Tibial nerve (tissue), 4 donors: ENCODE data around the gene CLOCK. TPM values are rescaled to one million over a fixed set of nuclear protein-coding genes. Genes with fewer than 3 reads are reported as not detected.

Experiments used
- DNase-seq, 2 donors: peaks; one replicate each; pipeline ENCODE4 v3.0.0-alpha.2; 2019; ENCODE audit warnings: low spot score in 2 of 2
- H3K27ac ChIP-seq, 4 donors: fragments of 200-600 bp; sonication (generic) in 3 of 4; one replicate each; pipeline ENCODE4 v1.5.1; 2017 to 2019; ENCODE audit warnings: mild to moderate bottlenecking in 1 of 4
- H3K27me3 ChIP-seq, 2 donors: fragments of 200-600 bp; sonication (generic) in 1 of 2; one replicate each; pipeline versions ENCODE4 v1.5.1 to v1.6.0; 2017 to 2019
- H3K36me3 ChIP-seq, 3 donors: fragments of 200-600 bp; sonication (generic); one replicate each; pipeline ENCODE4 v1.5.1; 2018 to 2019
- H3K4me1 ChIP-seq, 4 donors: fragments of 200-600 bp; sonication (generic) in 3 of 4; one replicate each; pipeline ENCODE4 v1.5.1; 2017 to 2019
- H3K4me3 ChIP-seq, 4 donors: fragments of 200-600 bp; sonication (generic) in 3 of 4; one replicate each; pipeline ENCODE4 v1.5.1; 2017 to 2019; ENCODE audit warnings: mild to moderate bottlenecking in 1 of 4, moderate library complexity in 1 of 4
- H3K9me3 ChIP-seq, 4 donors: fragments of 200-600 bp; sonication (generic) in 3 of 4; one replicate each; pipeline ENCODE4 v1.5.1; 2017 to 2019
- EP300 ChIP-seq, 2 donors: sonication (generic); formaldehyde crosslinking; IDR thresholded peaks; one replicate each; pipeline ENCODE4 v1.6.1; 2017; ENCODE audit warnings: antibody characterized with exemption in 2 of 2, mild to moderate bottlenecking in 1 of 2
- POLR2A ChIP-seq, 2 donors: fragments of 450-650 bp; IDR thresholded peaks; one replicate each; pipeline ENCODE4 v1.6.1; 2017; ENCODE audit warnings: antibody characterized with exemption in 2 of 2, mild to moderate bottlenecking in 2 of 2, moderate library complexity in 2 of 2
- WGBS, 2 donors: methylation state at CpG; one replicate each; pipeline ENCODE4 v1.1.5; 2018; 5-methylcytosine and 5-hydroxymethylcytosine counted together
- total RNA-seq, 4 donors: library from RNA; depleted of rRNA; stranded (reverse); fragments of >200 nt; gene quantifications; one replicate each; pipeline ENCODE4 v1.1.0, GENCODE V29; 2016
- TF ChIP-seq, protein P1 (sequence below), 5 experiments: fragments of 200-600 bp in 3 of 5; fragments of 450-650 bp in 2 of 5; sonication (generic) in 3 of 5; IDR thresholded peaks; one replicate each; pipeline ENCODE4 v1.5.1; 2016 to 2019; ENCODE audit warnings: antibody characterized with exemption in 5 of 5, mild to moderate bottlenecking in 3 of 5, moderate library complexity in 2 of 5

The CLOCK gene
- total RNA-seq, 4 donors from 2014 or later: 17.8 to 48.0 (median 27.6) TPM

DNA sequence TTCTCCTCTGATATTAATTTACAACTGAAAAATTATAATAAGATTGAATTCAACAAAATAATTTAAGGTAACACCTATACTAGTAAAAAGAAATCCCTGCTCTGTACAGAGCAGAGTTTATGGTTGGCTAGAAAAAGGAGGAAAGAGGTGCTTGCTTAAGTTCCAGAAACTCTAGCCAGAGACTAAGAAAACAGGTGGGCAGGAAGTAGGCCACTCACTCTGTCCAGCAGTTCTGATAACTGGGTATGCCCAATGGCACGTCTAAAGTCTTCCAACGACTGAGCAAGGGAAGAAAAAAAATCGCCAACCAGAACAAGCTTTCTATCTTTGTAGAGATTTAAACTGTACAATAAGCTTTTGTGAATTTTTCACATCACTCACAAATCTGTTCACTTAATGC is 108.9 kb downstream of the CLOCK start:
- DNase-seq: no peak
- Histone ChIP-seq H3K27ac (no peak overlapping the region), H3K9me3 (no peaks in the 10 kb centered on the region), H3K36me3 (peaks cover 0 to 66% (median 0%) of the 10 kb centered on the region in 3 donors), H3K4me1 (peaks cover 0 to 5% (median 0%) of the 10 kb centered on the region in 4 donors), H3K27me3 (no peaks in the 10 kb centered on the region), H3K4me3 (no peak overlapping the region)
- no peak for TF ChIP-seq POLR2A (IDR thresholded peaks at IDR 0.05)
- TF ChIP-seq EP300 (IDR thresholded peaks at IDR 0.05): no peak
- TF ChIP-seq, protein P1, sequence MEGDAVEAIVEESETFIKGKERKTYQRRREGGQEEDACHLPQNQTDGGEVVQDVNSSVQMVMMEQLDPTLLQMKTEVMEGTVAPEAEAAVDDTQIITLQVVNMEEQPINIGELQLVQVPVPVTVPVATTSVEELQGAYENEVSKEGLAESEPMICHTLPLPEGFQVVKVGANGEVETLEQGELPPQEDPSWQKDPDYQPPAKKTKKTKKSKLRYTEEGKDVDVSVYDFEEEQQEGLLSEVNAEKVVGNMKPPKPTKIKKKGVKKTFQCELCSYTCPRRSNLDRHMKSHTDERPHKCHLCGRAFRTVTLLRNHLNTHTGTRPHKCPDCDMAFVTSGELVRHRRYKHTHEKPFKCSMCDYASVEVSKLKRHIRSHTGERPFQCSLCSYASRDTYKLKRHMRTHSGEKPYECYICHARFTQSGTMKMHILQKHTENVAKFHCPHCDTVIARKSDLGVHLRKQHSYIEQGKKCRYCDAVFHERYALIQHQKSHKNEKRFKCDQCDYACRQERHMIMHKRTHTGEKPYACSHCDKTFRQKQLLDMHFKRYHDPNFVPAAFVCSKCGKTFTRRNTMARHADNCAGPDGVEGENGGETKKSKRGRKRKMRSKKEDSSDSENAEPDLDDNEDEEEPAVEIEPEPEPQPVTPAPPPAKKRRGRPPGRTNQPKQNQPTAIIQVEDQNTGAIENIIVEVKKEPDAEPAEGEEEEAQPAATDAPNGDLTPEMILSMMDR (IDR thresholded peaks at IDR 0.05): no peak
- WGBS, 2 donors: 83 to 84% methylated on average over 3 of the region's 3 CpGs

DNA sequence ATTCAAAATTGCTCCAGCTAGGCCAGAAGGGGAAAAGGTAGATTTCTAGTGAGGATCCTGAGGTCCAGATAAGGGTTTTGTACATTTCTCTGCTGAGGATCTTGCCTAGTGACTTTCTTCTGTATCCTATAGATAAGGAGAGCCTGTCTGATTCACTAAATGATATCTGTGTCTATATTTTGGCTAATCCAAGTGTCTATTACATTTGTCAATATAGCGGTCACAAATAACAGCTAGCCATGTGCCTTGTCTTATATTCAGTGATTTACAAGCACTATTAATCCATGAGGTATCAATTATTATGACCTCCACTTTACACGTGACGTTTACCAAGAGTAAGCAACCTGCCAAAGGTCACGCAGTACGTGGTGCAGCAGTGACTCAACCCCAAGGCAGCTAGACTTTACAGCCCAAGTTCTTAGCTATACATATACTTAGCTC is 109.3 kb downstream of the CLOCK start:
- WGBS, 2 donors: 81 to 87% methylated on average over 5 of the region's 5 CpGs
- H3K36me3 ChIP-seq: peaks cover 0 to 66% (median 0%) of the 10 kb centered on the region in 3 donors
- DNase-seq: no peak
- H3K4me1 ChIP-seq: peaks cover 0 to 5% (median 0%) of the 10 kb centered on the region in 4 donors
- no peak overlapping the region for H3K27ac ChIP-seq
- H3K4me3 ChIP-seq: no peak overlapping the region
- no peaks in the 10 kb centered on the region for H3K9me3 ChIP-seq
- H3K27me3 ChIP-seq: no peaks in the 10 kb centered on the region
- TF ChIP-seq, protein P1 (IDR thresholded peaks at IDR 0.05): no peak
- no peak for TF ChIP-seq POLR2A (IDR thresholded peaks at IDR 0.05)
- no peak for TF ChIP-seq EP300 (IDR thresholded peaks at IDR 0.05)

DNA sequence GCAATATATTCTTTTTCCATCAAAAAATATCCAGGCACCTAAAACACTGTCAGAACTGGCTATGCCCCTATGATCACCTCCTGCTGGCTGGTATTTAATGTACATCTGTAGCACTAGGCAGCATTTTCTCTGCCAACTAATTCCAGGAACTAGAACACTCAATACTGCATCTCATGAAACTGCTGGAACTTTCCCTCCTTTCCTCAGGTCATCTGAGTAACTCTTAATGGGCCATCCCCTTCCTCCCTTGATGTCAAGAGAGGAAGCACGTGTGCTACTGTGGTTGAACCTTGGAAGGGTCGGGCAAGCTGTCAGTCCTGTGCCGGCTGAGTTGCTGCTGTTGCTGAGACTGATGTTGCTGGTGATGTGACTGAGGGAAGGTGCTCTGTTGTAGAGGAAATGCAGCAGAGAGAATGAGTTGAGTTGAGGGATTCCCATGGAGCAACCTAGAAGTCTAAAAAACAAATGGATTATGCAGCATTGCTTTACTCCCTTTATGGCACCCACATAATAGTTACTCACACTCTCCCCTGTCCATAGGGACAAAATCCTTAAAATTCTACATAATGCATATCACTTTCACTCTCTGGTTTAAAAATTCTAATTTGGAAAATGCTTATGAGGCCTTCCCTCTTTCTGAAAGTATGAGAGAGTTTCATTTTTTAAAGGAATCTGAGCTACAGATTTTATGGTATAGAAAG is 111.4 kb downstream of the CLOCK start:
- Histone ChIP-seq H3K27me3 (no peaks in the 10 kb centered on the region), H3K27ac (no peak overlapping the region), H3K9me3 (no peaks in the 10 kb centered on the region), H3K36me3 (peaks cover 0 to 66% (median 0%) of the 10 kb centered on the region in 3 donors), H3K4me3 (no peak overlapping the region), H3K4me1 (peaks cover 0 to 5% (median 0%) of the 10 kb centered on the region in 4 donors)
- DNase-seq: no peak
- TF ChIP-seq, protein P1 (IDR thresholded peaks at IDR 0.05): peak in 1 of 5 experiments; percentile 12
- no peak for TF ChIP-seq EP300 (IDR thresholded peaks at IDR 0.05)
- 36 to 45% methylated on average over 3 of the region's 3 CpGs for WGBS, 2 donors

DNA sequence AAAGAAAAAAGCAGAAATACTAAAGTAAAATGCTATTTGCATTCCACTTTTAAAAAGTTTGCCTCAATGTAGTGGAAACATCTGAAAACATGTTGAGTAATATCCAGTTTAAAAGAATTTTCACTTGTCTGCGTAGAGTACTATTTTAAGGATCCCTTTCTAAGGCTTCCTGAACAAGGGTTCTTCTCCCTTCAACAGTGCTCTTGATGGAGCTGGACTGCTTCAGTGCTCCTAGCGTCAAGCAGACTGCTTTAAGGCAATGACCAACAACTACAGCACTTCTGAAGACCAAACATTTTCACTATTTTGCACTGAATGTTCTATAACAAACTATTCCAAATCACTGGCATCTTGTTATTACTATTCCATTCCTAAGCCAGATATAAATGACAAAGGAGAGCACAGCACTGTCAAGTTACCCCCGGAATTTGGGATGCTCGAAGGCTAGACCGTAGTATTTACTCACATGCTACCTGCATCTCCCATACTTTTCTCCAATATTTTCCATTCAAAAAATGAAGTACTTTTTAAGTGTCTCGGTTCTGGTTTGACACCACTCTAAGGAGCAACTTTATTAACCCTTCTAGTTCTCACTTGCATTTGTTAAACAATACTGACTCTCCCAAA is 114.9 kb downstream of the CLOCK start:
- no peak for DNase-seq
- TF ChIP-seq, protein P1 (IDR thresholded peaks at IDR 0.05): no peak
- TF ChIP-seq EP300 (IDR thresholded peaks at IDR 0.05) (no peak), POLR2A (IDR thresholded peaks at IDR 0.05) (no peak)
- H3K27me3 ChIP-seq: no peaks in the 10 kb centered on the region
- peaks cover 0 to 5% (median 0%) of the 10 kb centered on the region in 4 donors for H3K4me1 ChIP-seq
- H3K27ac ChIP-seq: no peak overlapping the region
- WGBS, 2 donors: 66 to 69% methylated on average over 6 of the region's 6 CpGs
- H3K4me3 ChIP-seq: no peak overlapping the region
- H3K36me3 ChIP-seq: peaks cover 0 to 73% (median 0%) of the 10 kb centered on the region in 3 donors
- H3K9me3 ChIP-seq: no peaks in the 10 kb centered on the region

DNA sequence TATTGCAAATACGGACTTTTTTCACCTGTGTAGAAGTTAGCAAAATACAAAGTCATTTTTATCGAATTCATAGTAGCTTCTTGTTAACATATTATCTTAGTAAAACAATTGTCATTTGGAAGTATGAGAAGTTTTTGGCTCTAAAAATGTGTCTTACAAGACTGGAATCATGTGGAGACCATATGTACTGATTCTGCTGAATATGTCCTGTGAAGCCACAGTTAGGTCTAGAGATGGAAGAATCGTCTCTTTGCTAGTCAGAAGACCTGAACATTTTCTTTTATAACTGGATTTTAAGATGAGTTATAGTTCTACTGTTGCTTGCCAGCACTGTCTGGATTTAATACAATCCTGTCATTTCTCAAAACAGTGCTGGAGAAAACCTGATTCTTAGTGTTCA is 121.9 kb downstream of the CLOCK start:
- Histone ChIP-seq H3K4me1 (peaks cover 0 to 4% (median 0%) of the 10 kb centered on the region in 4 donors), H3K36me3 (peaks cover 0 to 87% (median 13%) of the 10 kb centered on the region in 3 donors)

More for the DNA sequence above, 121.9 kb downstream of the CLOCK start:
- 83% methylated on average over 3 of the region's 3 CpGs for WGBS, 2 donors
- TF ChIP-seq POLR2A (IDR thresholded peaks at IDR 0.05) (no peak), EP300 (IDR thresholded peaks at IDR 0.05) (no peak)
- TF ChIP-seq, protein P1 (IDR thresholded peaks at IDR 0.05): no peak
- no peak overlapping the region for H3K4me3 ChIP-seq
- H3K27me3 ChIP-seq: no peaks in the 10 kb centered on the region
- no peaks in the 10 kb centered on the region for H3K9me3 ChIP-seq
- no peak overlapping the region for H3K27ac ChIP-seq
- DNase-seq: no peak
